Astrocyte of the hippocampus (primary cell): ENCODE measurements around the gene TAOK1.
"Not testable (repeated sequence)": the region's sequence is repeated elsewhere in the genome, so short reads cannot be mapped to it uniquely, and the experiment has no call there.

Experiments
- DNase-seq: peaks from one replicate; pipeline ENCODE4 v3.0.0; 2011; ENCODE audit warnings: low read depth, low spot score

The TAOK1 gene

DNA sequence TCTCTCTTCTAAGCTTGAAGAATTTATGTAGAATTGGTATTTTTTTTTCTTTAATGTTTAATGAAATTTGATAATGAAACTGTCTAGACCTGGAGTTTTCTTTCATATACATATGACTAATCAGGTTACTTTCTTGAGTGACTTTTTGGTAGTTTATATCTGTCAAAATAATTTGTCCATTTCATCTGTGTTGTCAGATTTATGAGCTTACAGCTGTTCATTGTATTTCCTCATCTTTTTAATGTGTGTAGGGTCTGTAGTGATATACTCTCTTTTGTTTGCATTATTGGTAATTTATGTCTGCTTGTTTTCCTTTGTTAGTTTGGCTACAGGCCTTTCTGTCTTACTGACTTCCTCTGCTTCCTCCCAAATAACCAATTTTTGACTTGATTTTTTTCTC is 55.7 kb downstream of the TAOK1 start:
- DNase-seq: no peak

DNA sequence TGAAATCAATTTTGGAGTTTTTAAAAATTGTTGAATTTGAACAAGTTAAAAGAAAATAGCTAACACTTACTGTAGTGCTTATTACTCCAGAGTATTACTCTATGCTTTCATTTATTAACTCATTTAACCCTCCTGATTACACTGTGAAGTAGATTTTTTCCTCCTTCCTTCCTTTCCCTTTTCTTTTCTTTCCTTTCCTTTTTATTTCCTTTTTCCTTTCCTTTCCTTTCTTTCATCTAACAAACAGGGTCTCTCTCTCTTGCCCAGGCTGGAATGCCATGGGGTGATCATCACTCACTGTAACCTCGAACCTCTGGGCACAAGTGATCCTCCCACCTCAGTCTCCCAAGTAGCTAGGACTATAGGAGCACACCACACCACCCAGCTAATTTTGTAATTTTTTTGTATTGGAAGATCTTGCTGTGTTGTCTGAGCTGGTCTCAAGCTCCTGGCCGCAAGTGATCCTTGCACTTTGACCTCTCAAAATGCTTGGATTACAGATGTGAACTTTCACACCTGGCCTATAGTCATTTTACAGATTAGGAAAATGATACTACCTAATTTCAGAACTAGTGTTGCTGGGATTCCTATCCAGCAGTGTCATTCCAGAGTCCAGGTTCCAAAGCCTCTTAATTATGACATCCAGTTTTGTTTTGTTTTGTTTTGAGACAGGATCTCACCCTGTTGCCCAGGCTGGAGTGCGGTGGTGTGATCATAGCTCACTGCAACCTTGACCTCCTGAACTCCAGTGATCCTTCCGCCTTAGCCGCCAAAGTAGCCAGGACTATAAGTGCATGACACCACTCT is 59.9 kb downstream of the TAOK1 start:
- no peak for DNase-seq

- no peak for DNase-seq
Measured at GRCh38 chr17:29451121-29451742, 61.1 kb downstream of the TAOK1 start.

- DNase-seq: no peak
Measured at GRCh38 chr17:29458066-29458465, 67.9 kb downstream of the TAOK1 start.

- peak; percentile 7 for DNase-seq
Measured at GRCh38 chr17:29461483-29462206, 71.5 kb downstream of the TAOK1 start.

- no peak for DNase-seq
Measured at GRCh38 chr17:29469276-29469675, 79.1 kb downstream of the TAOK1 start.

DNA sequence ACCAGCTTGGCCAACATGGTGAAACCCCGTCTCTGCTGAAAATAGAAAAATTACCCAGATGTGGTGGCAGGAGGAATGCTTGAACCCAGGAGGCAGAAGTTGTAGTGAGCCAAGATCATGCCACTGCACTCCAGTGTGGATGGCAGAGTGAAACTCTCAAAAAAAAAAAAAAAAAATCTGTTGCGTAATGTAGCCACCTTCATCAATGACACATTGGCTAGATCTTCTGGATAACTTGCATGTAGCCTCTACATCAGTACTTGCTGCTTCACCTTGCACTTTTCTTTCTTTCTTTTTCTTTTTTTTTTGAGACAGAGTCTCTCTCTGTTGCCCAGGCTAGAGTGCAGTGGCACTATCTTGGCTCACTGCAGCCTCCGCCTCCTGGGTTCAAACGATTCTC is 83.3 kb downstream of the TAOK1 start:
- not testable (repeated sequence) for DNase-seq

DNA sequence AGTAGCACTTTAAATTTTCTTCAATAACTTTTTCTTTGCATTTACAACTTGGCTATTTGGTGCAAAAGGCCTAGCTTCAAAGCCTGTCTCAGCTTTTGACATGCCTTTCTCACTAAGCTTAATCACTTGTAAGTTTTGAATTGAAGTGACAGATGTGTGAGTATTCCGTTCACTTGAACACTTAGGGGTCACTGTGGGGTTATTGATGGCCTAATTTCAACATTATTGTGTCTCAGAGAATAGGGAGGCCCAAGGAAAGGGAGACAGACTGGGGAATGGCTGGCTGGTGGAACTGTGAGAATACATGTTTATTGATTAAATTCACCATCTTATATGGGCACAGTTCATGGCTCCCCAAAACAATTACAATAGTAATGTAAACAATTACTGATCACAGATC is 84.1 kb downstream of the TAOK1 start:
- DNase-seq: no peak

DNA sequence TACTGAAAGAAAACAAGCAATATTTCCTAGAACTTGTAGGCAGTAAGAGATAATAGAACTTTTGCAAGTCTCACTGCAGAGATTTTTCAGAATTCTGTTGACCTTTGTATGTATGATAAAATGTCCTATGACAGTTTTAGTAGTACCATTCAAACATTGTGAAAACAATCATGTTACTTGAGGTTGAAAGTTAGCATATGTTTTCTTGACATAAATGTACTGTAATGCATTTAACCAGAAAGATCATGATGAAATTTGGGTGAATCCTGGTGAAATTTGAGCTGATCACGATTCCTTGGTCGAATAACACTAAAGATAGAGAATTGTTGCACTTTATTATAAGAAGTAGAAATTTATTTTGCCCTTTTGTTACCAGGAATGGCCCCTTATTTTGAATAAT is 85.7 kb downstream of the TAOK1 start:
- no peak for DNase-seq

- DNase-seq: not testable (repeated sequence)
Measured at GRCh38 chr17:29480249-29480928, 90.2 kb downstream of the TAOK1 start.

DNA sequence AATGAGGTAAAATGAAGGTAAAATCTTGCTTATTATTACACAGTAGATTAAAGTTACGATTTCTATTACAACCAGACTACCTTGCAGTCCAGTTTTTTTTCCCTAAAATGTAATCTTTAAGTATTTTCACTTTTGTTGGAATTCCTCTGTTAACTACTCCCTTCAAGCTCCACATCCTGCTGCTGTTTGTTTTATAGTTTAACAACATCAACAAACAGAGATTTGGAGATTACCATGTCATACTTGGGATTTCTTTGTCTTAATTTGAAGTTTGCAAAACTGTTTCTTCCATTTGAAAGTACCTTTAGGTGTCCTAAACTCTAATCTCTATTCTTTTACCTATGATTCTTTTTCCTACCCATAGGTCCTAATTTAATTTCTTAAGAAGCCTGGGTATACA is 93.3 kb downstream of the TAOK1 start:
- no peak for DNase-seq

DNA sequence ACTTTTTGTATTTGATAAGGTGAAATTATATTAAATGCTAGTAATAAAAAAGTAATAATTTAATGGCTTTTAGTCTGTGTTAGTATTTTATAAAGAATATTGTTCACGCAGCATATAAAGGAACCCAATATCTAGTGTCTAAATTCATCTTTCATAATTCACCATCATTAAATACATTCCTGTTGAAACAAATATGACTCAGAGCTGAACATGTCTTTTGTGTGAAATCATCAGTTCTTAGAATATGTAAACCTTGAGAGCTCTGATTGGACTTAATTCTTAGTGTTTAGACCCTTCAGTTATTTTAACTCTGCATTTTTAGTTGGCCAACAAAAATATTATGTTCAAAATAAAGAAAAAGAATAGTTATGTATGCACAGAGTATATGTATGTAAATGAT is 104.8 kb downstream of the TAOK1 start:
- peak; percentile 4 for DNase-seq

DNA sequence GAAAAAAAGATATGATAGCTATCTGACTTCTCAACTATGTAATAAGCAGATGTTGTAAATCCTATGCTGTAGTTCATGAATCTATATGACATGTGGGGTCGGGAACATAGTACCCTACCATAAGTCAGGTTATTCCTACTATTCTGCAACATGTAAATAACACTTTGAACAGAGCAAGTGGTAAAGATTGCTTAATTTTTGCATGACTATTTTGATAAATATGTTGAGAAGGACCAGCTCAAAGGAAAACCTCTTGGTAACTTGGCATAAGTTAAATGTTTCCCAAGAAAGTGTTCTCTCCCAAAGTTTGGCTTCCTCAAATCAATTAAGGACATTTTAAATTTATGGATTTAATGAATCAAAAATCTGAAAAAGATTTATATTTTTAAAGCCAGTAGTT is 114.5 kb downstream of the TAOK1 start:
- no peak for DNase-seq

DNA sequence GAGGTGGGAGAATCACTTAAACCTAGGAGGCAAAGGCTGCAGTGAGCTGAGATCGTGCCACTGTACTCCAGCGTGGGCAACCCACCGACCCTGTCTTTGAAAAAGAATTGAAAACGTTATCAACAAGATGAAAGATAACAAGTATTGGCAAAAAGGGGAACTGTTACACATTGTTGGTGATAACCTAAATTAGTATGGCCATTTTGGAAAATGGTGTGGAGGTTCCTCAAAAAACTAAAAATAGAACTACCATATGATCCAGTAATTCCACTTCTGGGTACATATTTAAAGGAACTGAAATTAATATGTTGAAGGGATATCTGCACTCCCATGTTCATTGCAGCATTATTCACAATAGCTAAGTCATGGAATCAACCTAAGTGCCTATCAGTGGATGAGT is 115.7 kb downstream of the TAOK1 start:
- DNase-seq: no peak

DNA sequence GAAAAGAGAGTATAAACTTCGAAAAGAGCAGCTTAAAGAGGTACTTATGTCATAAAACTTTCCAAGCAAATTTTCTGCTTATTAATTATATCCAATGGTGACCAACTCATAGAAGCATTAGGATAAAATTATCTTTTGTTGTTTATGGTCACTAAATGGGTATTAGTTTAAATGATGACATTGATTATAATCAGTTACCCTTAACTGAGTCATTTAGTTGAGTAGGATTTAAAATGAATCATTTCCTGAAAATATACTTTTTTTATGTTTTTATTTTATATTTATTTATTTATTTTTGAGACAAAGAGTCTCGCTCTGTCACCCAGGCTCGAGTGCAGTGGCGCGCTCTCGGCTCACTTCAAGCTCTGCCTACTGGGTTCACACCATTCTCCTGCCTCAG is 120.8 kb downstream of the TAOK1 start:
- no peak for DNase-seq

GRCh38 chr17:29514792-29515191 is 124.6 kb downstream of the TAOK1 start:
- DNase-seq: peak; percentile 41

GRCh38 chr17:29518359-29518758 is 128.2 kb downstream of the TAOK1 start:
- DNase-seq: no peak

DNA sequence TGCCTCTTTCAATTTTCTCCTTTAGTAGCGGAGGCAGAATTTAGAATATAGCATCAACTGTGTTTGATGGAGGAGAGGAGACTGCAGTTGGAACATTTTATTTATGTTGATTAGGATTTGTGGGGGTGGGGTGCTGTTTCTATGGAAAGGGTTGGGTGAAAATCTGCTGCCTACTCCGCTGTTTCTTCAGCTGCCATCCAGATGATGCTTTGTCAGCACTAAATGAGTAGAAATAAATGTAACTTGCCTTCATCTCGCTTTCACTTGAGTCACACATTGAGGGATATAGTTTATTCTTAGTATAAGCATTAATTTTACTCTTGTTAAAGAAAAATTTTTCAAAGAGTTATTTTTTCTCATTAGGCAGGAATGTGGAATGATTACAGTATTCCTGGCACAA is 134.5 kb downstream of the TAOK1 start:
- DNase-seq: peak; percentile 4

- DNase-seq: no peak
Measured at GRCh38 chr17:29526322-29526721, 136.2 kb downstream of the TAOK1 start.

GRCh38 chr17:29533976-29534375 is 143.8 kb downstream of the TAOK1 start:
- DNase-seq: no peak

DNA sequence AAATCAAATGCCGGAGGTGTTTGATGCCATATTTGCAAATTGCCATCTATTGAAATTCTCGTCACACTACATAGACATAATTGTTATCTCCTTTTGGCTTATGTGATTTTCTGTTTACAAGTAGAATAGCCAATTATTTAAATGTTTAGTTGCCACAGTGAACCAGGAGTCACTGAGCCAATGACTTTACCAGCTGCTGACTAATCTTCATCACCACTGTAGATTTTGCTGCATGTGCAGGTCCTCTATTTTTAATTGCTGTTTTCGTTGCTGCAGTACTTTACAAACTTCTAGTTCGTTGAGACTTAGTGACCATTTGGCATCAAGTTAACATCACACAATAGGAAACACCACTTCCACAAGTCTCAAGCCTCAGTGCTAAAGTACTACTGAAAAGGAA is 153.9 kb downstream of the TAOK1 start:
- no peak for DNase-seq

GRCh38 chr17:29546085-29546484 is 155.9 kb downstream of the TAOK1 start:
- DNase-seq: no peak
